ENCODE results near the gene LRRC59. TPM values are rescaled to one million over a fixed set of nuclear protein-coding genes. Genes with fewer than 3 reads are reported as not detected.
"Not testable (repeated sequence)": the region's sequence is repeated elsewhere in the genome, so short reads cannot be mapped to it uniquely, and the experiment has no call there.

LRRC59 gene
- total and polyA plus RNA-seq, 3 donors from 2014 or later = 56.0 to 74.4 (median 62.2) TPM

DNA sequence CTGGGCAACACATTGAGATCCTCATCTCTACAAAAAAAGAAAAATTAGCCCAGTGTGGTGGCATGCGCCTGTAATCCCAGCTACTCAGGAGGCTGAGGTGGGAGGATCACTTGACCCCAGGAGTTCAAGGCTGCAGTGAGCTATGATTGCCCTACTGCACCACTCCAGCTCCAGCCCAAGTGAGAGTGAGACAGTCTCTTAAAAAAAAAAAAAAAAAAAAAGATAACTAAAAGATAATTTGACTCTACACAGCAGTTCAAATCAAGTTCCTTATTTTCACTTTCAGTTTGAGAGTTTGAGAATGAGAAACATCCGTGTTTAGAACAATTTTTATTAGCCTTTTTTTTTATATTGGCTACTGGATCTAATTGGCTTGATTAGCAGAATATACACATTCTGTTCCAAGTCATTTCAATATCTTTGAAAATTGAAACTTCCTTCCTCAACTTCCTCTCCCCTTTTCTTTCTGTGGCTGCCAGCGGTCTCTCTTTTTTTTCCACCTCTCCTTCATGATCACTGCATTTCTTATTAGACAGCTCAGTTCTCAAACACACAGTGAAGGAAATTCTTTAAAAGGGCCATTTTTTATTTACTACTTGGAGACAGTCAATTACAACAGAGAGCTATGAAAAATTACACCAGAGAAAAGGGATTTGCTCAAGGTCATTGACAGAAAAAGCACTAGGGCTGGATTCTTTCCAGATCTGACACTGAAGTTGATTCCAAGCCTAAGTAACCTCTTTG is 24.2 kb upstream of the LRRC59 start:
- H3K9me3 ChIP-seq = no peaks in the 10 kb centered on the region
- 42% methylated on average over 3 of the region's 3 CpGs for WGBS, 2 donors
- TF ChIP-seq, protein P1, sequence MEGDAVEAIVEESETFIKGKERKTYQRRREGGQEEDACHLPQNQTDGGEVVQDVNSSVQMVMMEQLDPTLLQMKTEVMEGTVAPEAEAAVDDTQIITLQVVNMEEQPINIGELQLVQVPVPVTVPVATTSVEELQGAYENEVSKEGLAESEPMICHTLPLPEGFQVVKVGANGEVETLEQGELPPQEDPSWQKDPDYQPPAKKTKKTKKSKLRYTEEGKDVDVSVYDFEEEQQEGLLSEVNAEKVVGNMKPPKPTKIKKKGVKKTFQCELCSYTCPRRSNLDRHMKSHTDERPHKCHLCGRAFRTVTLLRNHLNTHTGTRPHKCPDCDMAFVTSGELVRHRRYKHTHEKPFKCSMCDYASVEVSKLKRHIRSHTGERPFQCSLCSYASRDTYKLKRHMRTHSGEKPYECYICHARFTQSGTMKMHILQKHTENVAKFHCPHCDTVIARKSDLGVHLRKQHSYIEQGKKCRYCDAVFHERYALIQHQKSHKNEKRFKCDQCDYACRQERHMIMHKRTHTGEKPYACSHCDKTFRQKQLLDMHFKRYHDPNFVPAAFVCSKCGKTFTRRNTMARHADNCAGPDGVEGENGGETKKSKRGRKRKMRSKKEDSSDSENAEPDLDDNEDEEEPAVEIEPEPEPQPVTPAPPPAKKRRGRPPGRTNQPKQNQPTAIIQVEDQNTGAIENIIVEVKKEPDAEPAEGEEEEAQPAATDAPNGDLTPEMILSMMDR (IDR thresholded peaks at IDR 0.05) = no peak
- TF ChIP-seq POLR2A (IDR thresholded peaks at IDR 0.05) = no peak
- peaks cover 9% of the 10 kb centered on the region for H3K4me1 ChIP-seq
- no peak overlapping the region for H3K4me3 ChIP-seq
- H3K27me3 ChIP-seq = no peaks in the 10 kb centered on the region
- intact Hi-C loops (cut with DNase I; ENCODE audit: low total_unique reads) = no loop called here
- no peaks in the 10 kb centered on the region for H3K36me3 ChIP-seq (ENCODE audit: low read depth, missing control alignments)
- DNase-seq = no peak
- H3K27ac ChIP-seq = peak overlapping the region; percentile 51 to 68

DNA sequence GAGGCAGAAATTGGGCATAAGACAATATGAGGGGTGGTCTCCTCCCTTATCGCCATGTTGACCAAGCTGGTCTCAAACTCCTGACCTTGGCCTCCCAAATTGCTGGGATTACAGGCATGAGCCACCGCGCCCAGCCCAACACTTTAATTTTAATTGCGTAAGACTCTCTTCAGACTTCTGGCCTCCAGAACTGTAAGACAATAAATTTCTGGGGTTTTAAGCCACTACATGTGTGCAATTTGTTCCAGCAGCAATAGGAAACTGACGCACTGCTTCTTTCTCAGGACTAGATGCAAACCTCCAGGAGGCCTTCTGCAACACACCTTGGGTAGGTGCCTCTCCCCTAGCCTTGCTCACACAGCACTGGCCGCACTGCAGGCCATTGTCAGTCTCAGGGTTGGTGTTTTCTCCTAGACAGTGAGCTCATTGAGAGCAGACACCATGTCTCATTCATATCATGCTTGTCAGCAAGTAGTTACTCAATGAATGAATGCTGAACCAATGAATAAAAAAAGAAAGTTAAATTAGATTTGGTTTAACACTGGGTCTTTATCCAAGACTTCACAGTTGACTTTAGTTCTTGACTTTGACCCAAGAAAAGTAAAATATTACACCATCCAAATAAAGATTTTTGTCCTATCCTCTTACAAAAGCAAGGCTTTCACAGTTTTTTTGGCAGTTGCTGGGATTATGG is 23.2 kb upstream of the LRRC59 start:
- 92 to 96% methylated on average over 6 of the region's 6 CpGs for WGBS, 2 donors
- peaks cover 9% of the 10 kb centered on the region for H3K4me1 ChIP-seq
- intact Hi-C loops (cut with DNase I; ENCODE audit: low total_unique reads) = no loop called here

DNA sequence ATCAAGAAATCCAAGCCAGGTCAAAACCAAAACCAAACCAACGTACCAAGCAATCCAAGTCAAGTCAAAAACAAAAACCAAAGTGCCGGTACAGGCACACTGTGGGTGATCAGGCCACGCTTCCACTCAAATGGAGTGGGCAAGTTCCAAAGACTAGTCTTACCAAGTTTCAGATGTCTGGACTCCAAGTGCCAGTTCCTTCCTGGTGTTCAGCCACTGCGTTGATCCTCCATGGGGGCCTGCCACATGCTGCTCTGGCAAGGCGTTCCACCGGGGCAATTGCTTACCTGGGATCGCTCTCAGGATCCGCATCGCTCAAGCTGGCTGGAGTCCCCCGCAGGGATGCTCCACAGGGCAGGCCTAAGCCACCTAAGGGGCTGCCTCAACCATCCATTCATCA is 22.3 kb upstream of the LRRC59 start:
- H3K27ac ChIP-seq; H3K4me1 ChIP-seq; H3K27me3 ChIP-seq; intact Hi-C loops (cut with DNase I; ENCODE audit: low total_unique reads); H3K36me3 ChIP-seq (ENCODE audit: low read depth, missing control alignments); H3K9me3 ChIP-seq; H3K4me3 ChIP-seq; DNase-seq: not testable (repeated sequence)
- 97 to 98% methylated on average over 10 of the region's 10 CpGs for WGBS, 2 donors

More for the DNA sequence above, 23.2 kb upstream of the LRRC59 start:
- TF ChIP-seq, protein P1 (IDR thresholded peaks at IDR 0.05) = no peak
- no peak for TF ChIP-seq POLR2A (IDR thresholded peaks at IDR 0.05)
- no peak for DNase-seq
- Histone ChIP-seq H3K9me3 (no peaks in the 10 kb centered on the region), H3K27ac (peak overlapping the region in 1 of 2 donors; percentile 68), H3K36me3 (ENCODE audit: low read depth, missing control alignments) (no peaks in the 10 kb centered on the region), H3K27me3 (no peaks in the 10 kb centered on the region), H3K4me3 (no peak overlapping the region)

DNA sequence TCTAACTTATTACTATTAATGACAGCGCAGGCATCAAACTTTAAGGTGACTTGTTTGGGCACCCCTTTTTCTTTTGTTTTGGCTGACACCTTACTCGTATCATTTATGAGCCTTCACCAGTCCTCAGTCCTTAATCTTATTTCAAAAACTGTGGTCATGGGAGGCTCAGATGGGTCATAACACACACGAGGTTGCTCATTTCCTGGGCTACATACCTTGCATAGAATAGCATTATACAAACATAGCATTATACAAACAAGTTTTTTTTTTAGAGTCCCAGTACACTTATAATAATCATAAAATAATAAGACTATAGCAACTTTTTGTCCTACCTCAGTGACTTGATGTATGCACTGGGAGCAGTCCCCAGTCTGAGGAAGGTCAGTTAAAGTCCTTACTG is 17.5 kb upstream of the LRRC59 start:
- Histone ChIP-seq H3K27ac (no peak overlapping the region), H3K4me1 (no peaks in the 10 kb centered on the region), H3K9me3 (no peaks in the 10 kb centered on the region), H3K4me3 (no peak overlapping the region), H3K27me3 (no peaks in the 10 kb centered on the region), H3K36me3 (ENCODE audit: low read depth, missing control alignments) (no peaks in the 10 kb centered on the region)
- DNase-seq = no peak
- intact Hi-C loops (cut with DNase I; ENCODE audit: low total_unique reads) = no loop called here
- 83 to 91% methylated on average over 3 of the region's 3 CpGs for WGBS, 2 donors
- TF ChIP-seq, protein P1 (IDR thresholded peaks at IDR 0.05) = no peak
- no peak for TF ChIP-seq POLR2A (IDR thresholded peaks at IDR 0.05)

DNA sequence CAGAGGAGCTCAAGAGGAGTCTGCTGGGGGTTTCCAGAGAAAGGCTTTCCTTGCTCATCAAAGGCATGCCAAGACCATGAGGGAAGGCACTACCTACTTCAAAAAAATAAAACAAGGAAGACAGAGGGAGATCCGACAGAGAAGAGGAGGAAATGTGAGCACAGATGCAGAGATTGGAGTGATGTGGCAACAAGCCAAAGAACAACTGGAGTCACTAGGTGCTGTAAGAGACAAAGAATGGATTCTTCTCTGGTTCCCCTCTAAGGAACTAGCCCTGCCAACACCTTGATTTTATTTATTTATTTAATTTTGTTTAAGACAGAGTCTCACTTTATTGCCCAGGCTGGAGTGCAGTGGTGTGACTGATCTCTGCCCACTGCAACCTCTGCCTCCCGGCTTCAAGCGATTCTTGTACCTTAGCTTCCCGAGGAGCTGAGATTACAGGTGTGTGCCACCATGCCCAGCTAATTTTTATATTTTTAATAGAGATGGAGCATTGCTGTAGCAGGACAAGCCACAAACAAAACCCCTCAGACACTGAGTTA is 14.9 kb upstream of the LRRC59 start:
- no peaks in the 10 kb centered on the region for H3K9me3 ChIP-seq
- no peaks in the 10 kb centered on the region for H3K27me3 ChIP-seq
- H3K4me1 ChIP-seq = no peaks in the 10 kb centered on the region
- DNase-seq = no peak
- intact Hi-C loops (cut with DNase I; ENCODE audit: low total_unique reads) = no loop called here
- WGBS, 2 donors = 86 to 89% methylated on average over 4 of the region's 4 CpGs
- no peaks in the 10 kb centered on the region for H3K36me3 ChIP-seq (ENCODE audit: low read depth, missing control alignments)
- no peak overlapping the region for H3K27ac ChIP-seq
- no peak overlapping the region for H3K4me3 ChIP-seq
- TF ChIP-seq, protein P1 (IDR thresholded peaks at IDR 0.05) = no peak
- TF ChIP-seq POLR2A (IDR thresholded peaks at IDR 0.05) = no peak
